ENCODE measurements around the gene CTXN1. TPM values are rescaled to one million over a fixed set of nuclear protein-coding genes. Genes with fewer than 3 reads are reported as not detected.
"Not testable (repeated sequence)": the region's sequence is repeated elsewhere in the genome, so short reads cannot be mapped to it uniquely, and the experiment has no call there.

Gene CTXN1
- total RNA-seq, 1 experiment from 2014 or later, result 54.5 TPM

DNA sequence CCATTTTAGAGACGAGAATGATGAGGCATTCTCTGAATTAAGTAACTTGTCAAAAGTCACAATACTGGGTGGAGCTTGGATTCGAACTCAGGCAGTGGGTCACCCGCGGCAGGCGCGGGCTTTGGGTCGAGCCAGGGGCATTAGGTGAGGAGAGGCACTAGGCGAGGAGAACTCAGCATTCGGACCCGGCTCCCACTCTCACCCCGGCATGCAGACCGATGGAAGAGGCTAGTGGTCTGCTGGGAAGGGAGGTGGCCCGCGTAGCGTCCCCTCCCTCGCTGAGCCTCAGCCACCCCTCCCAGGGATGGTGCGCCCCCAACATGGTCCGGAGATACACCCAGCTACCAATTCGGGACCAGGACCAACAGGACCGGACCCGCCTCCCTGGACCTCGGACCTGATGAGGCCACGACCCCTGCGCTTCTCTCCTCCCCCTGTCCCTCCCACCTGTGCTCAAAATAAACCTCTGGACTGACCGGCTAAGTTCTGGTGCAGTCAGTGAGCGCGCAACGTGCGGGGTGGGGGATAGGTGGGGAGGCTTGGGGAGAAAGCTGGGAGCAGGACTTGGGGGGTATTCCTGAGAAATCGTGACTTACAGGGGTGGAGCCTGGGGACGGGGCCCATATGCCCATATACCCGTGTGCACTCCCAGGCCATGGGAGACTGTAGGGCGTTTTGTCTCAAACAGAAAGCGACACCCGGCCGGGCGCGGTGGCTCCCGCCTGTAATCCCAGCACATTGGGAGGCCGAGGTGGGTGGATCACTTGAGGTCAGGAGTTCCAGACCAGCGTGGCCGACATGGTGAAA, 7.1 kb downstream of the CTXN1 start:
- DNase-seq, result no peak
- H3K79me2 ChIP-seq (ENCODE audit: low read depth), result 0 out of 2 replicates have a peak, but pooled peaks cover 5% of the 10 kb centered on the region
- no peak overlapping the region for H3K27ac ChIP-seq
- CTCF ChIA-PET, result no interaction called here
- TF ChIP-seq, protein P1, sequence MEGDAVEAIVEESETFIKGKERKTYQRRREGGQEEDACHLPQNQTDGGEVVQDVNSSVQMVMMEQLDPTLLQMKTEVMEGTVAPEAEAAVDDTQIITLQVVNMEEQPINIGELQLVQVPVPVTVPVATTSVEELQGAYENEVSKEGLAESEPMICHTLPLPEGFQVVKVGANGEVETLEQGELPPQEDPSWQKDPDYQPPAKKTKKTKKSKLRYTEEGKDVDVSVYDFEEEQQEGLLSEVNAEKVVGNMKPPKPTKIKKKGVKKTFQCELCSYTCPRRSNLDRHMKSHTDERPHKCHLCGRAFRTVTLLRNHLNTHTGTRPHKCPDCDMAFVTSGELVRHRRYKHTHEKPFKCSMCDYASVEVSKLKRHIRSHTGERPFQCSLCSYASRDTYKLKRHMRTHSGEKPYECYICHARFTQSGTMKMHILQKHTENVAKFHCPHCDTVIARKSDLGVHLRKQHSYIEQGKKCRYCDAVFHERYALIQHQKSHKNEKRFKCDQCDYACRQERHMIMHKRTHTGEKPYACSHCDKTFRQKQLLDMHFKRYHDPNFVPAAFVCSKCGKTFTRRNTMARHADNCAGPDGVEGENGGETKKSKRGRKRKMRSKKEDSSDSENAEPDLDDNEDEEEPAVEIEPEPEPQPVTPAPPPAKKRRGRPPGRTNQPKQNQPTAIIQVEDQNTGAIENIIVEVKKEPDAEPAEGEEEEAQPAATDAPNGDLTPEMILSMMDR (conservative IDR thresholded peaks at IDR 0.05), result no peak
- no peak for TF ChIP-seq EZH2 (IDR thresholded peaks at IDR 0.05; ENCODE audit: low read depth)
- no TSS peak for BruUV-seq (replicated peaks)
- H3K9me2 ChIP-seq (ENCODE audit: insufficient read depth), result no peaks in the 10 kb centered on the region
- H3F3A ChIP-seq (ENCODE audit: insufficient read depth, low read depth), result peaks cover 48% of the 10 kb centered on the region
- peaks cover 7% of the 10 kb centered on the region; the same call in 1 of the 2 replicates for H4K20me1 ChIP-seq (ENCODE audit: insufficient read depth)
- intact Hi-C loops (cut with micrococcal nuclease; ENCODE audit: unreplicated experiment), result no loop called here
- peaks cover 19% of the 10 kb centered on the region for H3K27me3 ChIP-seq (ENCODE audit: insufficient read depth, low read depth)
- no peaks in the 10 kb centered on the region for H3K36me3 ChIP-seq (ENCODE audit: low read depth)
- no peaks in the 10 kb centered on the region for H3K9me3 ChIP-seq (ENCODE audit: insufficient read depth, low read depth)
- POLR2A ChIA-PET (ENCODE audit: unreplicated experiment), result interaction anchor here (0.5 to 1.4 kb wide), 3 partner anchors 15 to 336 kb away, joined by 3 to 8 read pairs (median 4); partner anchors contain the start of gene MAP2K7
- H3K4me2 ChIP-seq, result peak overlapping the region; percentile 98
- H3K4me1 ChIP-seq (replicated peaks; ENCODE audit: insufficient read depth), result peaks cover 23% of the 10 kb centered on the region
- H2AFZ ChIP-seq, result no peak overlapping the region
- H3K4me3 ChIP-seq, result peak overlapping the region; percentile 77; the same call in 1 of the 2 replicates

DNA sequence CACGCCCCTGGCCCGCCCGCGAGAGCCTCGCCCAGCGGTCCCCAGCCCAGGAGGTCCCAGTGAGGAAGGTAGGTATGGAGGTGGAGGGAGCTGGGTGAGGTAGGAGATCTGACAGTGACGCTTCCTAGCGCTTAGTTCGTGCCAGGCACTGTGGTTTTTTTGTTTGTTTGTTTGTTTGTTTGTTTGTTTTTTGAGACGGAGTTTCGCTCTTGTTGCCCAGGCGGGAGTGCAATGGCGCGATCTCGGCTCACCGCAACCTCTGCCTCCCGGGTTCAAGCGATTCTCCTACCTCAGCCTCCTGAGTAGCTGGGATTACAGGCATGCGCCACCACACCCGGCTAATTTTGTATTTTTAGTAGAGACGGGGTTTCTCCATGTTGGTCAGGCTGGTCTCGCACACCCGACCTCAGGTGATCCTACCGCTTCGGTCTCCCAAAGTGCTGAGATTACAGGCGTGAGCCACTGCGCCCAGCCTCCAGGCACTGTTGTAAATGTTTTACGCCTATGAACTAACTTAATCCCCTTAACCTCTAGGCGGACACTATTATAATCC, 7.8 kb downstream of the CTXN1 start:
- H3K9me2 ChIP-seq (ENCODE audit: insufficient read depth); intact Hi-C loops (cut with micrococcal nuclease; ENCODE audit: unreplicated experiment); H3K9me3 ChIP-seq (ENCODE audit: insufficient read depth, low read depth); H3K79me2 ChIP-seq (ENCODE audit: low read depth); H3K27ac ChIP-seq; DNase-seq; H3K36me3 ChIP-seq (ENCODE audit: low read depth); BruUV-seq (replicated peaks): not testable (repeated sequence)
- peaks cover 19% of the 10 kb centered on the region for H3K27me3 ChIP-seq (ENCODE audit: insufficient read depth, low read depth)
- H3F3A ChIP-seq (ENCODE audit: insufficient read depth, low read depth), result peaks cover 48% of the 10 kb centered on the region
- H3K4me2 ChIP-seq, result peak overlapping the region; percentile 88
- H2AFZ ChIP-seq, result peak overlapping the region; percentile 75; the same call in 1 of the 2 replicates
- peak overlapping the region; percentile 63 for H3K4me3 ChIP-seq
- peaks cover 23% of the 10 kb centered on the region for H3K4me1 ChIP-seq (replicated peaks; ENCODE audit: insufficient read depth)
- ChIA-PET POLR2A (ENCODE audit: unreplicated experiment) (interaction anchor here (0.5 to 0.6 kb wide), 2 partner anchors 202 to 335 kb away, joined by 3 to 4 read pairs; no protein-coding TSS in a partner anchor), CTCF (interaction anchor here (0.6 to 0.8 kb wide), 2 partner anchors 26 to 288 kb away, joined by 3 to 4 read pairs; partner anchors contain the start of gene PET100)
- peaks cover 11% of the 10 kb centered on the region; the same call in 1 of the 2 replicates for H4K20me1 ChIP-seq (ENCODE audit: insufficient read depth)

DNA sequence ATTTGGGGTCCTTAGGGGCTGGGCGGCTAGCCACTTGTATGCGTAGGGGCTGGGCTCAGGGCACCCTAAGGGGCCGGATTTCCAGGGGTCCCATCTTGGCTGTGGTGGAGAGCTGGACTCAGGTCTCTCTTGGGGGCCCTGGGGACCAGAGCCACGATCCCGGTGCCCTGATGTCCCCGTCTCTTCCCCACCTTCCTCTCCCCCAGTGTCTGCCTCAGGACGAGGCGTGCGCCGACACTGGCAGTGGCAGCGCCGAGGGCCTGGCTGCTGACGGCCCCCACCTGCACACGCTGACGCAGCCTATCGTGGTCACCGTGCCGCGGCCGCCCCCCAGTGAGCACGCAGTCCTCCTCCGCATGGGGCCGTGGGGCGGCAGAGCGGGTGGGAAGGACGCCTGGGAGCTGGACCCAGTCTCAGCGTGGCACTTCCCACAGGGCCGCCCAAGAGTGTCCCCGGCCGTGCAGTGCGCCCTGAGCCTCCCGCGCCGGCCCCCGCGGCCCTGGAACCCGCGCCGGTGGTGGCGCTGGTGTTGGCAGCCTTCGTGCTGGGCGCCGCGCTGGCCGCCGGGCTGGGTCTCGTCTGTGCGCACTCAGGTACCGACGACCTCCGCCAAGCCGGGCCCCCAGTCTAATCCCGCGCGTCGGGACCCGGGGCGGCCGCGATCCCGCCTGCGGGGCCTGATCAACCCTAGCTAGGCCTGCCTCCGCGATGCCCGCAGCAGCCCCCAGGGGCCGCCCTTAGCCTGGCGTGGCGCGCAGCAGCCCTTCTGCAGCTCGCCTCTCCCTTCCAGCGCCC, 8.5 kb downstream of the CTXN1 start:
- no TSS peak for BruUV-seq (replicated peaks)
- TF ChIP-seq, protein P1 (conservative IDR thresholded peaks at IDR 0.05), result peak; percentile 55; the same call in 1 of the 2 replicates
- 0 out of 2 replicates have a peak, but pooled peaks have one; percentile 20 for TF ChIP-seq EZH2 (IDR thresholded peaks at IDR 0.05; ENCODE audit: low read depth)
- H3K4me1 ChIP-seq (replicated peaks; ENCODE audit: insufficient read depth), result peaks cover 23% of the 10 kb centered on the region
- CTCF ChIA-PET, result interaction anchor here (0.6 to 0.8 kb wide), 3 partner anchors 27 to 332 kb away, joined by 3 to 4 read pairs (median 3); partner anchors contain the start of gene PET100
- H3K4me3 ChIP-seq, result peak overlapping the region; percentile 63
- H3K27ac ChIP-seq, result no peak overlapping the region
- H3K9me2 ChIP-seq (ENCODE audit: insufficient read depth), result no peaks in the 10 kb centered on the region
- H2AFZ ChIP-seq, result peak overlapping the region; percentile 75
- H3F3A ChIP-seq (ENCODE audit: insufficient read depth, low read depth), result peaks cover 47% of the 10 kb centered on the region
- H3K27me3 ChIP-seq (ENCODE audit: insufficient read depth, low read depth), result peaks cover 19% of the 10 kb centered on the region
- intact Hi-C loops (cut with micrococcal nuclease; ENCODE audit: unreplicated experiment), result no loop called here
- H3K36me3 ChIP-seq (ENCODE audit: low read depth), result no peaks in the 10 kb centered on the region
- H4K20me1 ChIP-seq (ENCODE audit: insufficient read depth), result peaks cover 15% of the 10 kb centered on the region; the same call in 1 of the 2 replicates
- H3K79me2 ChIP-seq (ENCODE audit: low read depth), result no peaks in the 10 kb centered on the region
- H3K9me3 ChIP-seq (ENCODE audit: insufficient read depth, low read depth), result no peaks in the 10 kb centered on the region
- H3K4me2 ChIP-seq, result peak overlapping the region; percentile 88
- POLR2A ChIA-PET (ENCODE audit: unreplicated experiment), result interaction anchor here (0.6 kb wide), 1 partner anchor 203 kb away, joined by 3 read pairs; no protein-coding TSS in a partner anchor
- DNase-seq, result peak in 1 of 2 experiments; percentile 60
